HEK293 (cell line): ENCODE results near the gene SIGLECL1.

Source experiments
- CTCF ChIP-seq: fragments of 450-650 bp; formaldehyde crosslinking; IDR thresholded peaks from 2 replicates; pipeline ENCODE4 v1.5.1; 2016; ENCODE audit warnings: missing biosample characterization, missing genetic modification characterization
- PRDM1 ChIP-seq: fragments of 450-650 bp; formaldehyde crosslinking; IDR thresholded peaks from 2 replicates; pipeline ENCODE4; 2016; ENCODE audit warnings: missing biosample characterization, missing genetic modification characterization
- YY1 ChIP-seq: fragments of 450-650 bp; formaldehyde crosslinking; IDR thresholded peaks from 2 replicates; pipeline ENCODE4 v1.5.1; 2018; ENCODE audit warnings: missing biosample characterization, missing genetic modification characterization
- ZBTB10 ChIP-seq: fragments of 450-650 bp; formaldehyde crosslinking; IDR thresholded peaks from 2 replicates; pipeline ENCODE4 v1.5.1; 2016; ENCODE audit warnings: missing biosample characterization, missing genetic modification characterization
- ZBTB7A ChIP-seq: fragments of 450-650 bp; formaldehyde crosslinking; IDR thresholded peaks from 2 replicates; pipeline ENCODE4 v1.5.1; 2016; ENCODE audit warnings: low read depth, missing biosample characterization, missing genetic modification characterization
- ZNF274 ChIP-seq, 2 experiments: fragments of 200-500 bp in 1 of 2; fragments of 450-650 bp in 1 of 2; sonication (Bioruptor generic) in 1 of 2; formaldehyde crosslinking in 1 of 2; IDR thresholded peaks; 2 replicates each; pipeline versions ENCODE4 v1.5.1 to v1.6.1; 2014 to 2016; ENCODE audit warnings: borderline replicate concordance in 1 of 2, inconsistent platforms in 1 of 2, low read length in 1 of 2, missing biosample characterization in 1 of 2, missing genetic modification characterization in 1 of 2
- ZNF423 ChIP-seq: fragments of 450-650 bp; formaldehyde crosslinking; IDR thresholded peaks from 2 replicates; pipeline ENCODE4 v1.5.1; 2016; ENCODE audit warnings: missing biosample characterization, missing genetic modification characterization
- ZNF530 ChIP-seq: fragments of 450-650 bp; formaldehyde crosslinking; IDR thresholded peaks from 2 replicates; pipeline ENCODE4 v1.5.1; 2016; ENCODE audit warnings: low read depth, missing biosample characterization, missing genetic modification characterization
- ZNF623 ChIP-seq: fragments of 450-650 bp; formaldehyde crosslinking; IDR thresholded peaks from 2 replicates; pipeline ENCODE4 v1.5.1; 2016; ENCODE audit warnings: missing biosample characterization, missing genetic modification characterization
- ZNF747 ChIP-seq: fragments of 450-650 bp; formaldehyde crosslinking; IDR thresholded peaks from 2 replicates; pipeline ENCODE4 v1.5.1; 2016; ENCODE audit warnings: missing biosample characterization, missing genetic modification characterization
- ZSCAN5A ChIP-seq: fragments of 450-650 bp; formaldehyde crosslinking; IDR thresholded peaks from 2 replicates; pipeline ENCODE4 v1.5.1; 2016; ENCODE audit warnings: missing biosample characterization, missing genetic modification characterization

GRCh38 chr19:51203916-51204315, 47.0 kb upstream of the SIGLECL1 start:
- TF ChIP-seq CTCF (tag by site-specific recombination) (no peak), ZSCAN5A (tag by site-specific recombination) (no peak), ZNF274 (IDR thresholded peaks at IDR 0.05; ENCODE audit: low read length) (no peak), ZNF274 (tag by site-specific recombination; IDR thresholded peaks at IDR 0.05; ENCODE audit: borderline replicate concordance) (no peak), ZNF623 (tag by site-specific recombination) (no peak), ZBTB10 (tag by site-specific recombination) (no peak), YY1 (tag by site-specific recombination) (no peak), ZBTB7A (tag by site-specific recombination) (no peak), ZNF423 (tag by site-specific recombination) (no peak), ZNF530 (tag by site-specific recombination) (no peak), PRDM1 (tag by site-specific recombination) (peak; percentile 41; the same call in 1 of the 2 replicates), ZNF747 (no peak)
